ENCODE results near the gene RDH5. TPM values are rescaled to one million over a fixed set of nuclear protein-coding genes. Genes with fewer than 3 reads are reported as not detected.
A peak's percentile ranks its signal among the peaks of the same experiment; 100 is the strongest.

The RDH5 gene
- total RNA-seq, 1 donor from 2014 or later = 12.9 TPM

DNA sequence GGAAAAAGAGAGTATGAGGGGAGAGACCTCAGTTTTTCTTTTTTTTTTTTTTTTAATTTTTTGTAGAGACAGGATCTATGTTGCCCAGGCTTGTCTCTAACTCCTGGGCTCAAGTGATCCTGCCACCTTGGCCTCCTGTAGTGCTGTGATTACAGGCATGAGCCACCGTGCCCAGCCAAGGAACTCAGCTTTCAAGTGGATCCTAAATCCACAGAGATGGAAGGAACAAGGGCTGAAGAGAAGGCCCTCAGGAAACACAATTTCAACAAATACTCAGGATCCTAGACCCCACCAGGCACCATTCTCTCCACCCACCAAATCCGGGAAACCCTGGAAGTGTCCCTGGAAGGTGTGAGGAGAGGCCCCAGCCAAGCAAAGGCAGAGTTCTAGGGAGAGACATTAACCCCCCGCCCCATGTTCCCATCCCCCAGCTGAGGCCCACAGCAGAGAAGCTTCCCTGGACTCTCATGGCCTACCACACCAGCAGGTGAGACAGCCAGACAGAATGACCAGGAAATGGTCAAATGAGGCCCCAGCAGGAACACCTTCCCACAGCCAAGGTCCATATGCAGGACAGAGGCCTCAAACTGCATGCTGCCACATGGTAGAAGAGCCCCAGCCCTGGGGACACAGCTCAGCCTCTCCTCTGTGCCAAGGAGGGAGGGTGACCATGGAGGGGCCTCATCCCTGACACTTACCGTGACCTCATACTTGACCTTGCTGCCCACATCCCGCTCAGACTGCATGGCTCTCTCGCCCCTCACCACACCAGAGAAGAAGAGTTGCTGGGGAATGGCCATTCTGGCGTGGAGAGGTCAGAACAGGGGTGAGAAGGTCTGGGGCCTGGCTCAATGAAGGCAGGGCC is 26.6 kb upstream of the RDH5 start:
- intact Hi-C loops (cut with DNase I) = no loop called here
- ATAC-seq (no peak), DNase-seq (ENCODE audit: missing footprints) (no peak)

GRCh38 chr12:55694188-55694515 is 26.0 kb upstream of the RDH5 start:
- no peak for DNase-seq (ENCODE audit: missing footprints)
- intact Hi-C loops (cut with DNase I) = no loop called here
- ATAC-seq = no peak

DNA sequence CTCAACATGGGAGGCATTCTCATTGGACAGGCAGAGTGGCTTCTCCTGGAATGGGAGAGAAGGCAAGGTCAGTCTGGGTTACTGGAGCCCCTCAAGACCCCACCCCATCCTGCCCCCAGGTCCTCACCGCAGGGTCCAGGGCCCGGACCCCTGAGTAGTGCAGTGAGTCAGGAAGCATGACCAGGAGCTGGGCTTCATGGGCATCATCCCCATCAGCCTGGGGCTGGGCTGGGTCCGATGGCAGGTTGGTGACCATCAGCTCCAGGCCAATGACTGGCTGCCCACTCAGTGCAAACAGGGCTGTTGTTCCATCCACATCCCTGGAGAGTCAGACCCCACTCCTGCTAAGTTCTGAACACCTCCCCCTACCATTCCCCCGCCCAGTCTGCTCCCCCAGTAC is 25.5 kb upstream of the RDH5 start:
- ATAC-seq = no peak
- no peak for DNase-seq (ENCODE audit: missing footprints)
- intact Hi-C loops (cut with DNase I) = no loop called here

GRCh38 chr12:55695349-55695748 is 24.8 kb upstream of the RDH5 start:
- ATAC-seq (no peak), DNase-seq (ENCODE audit: missing footprints) (no peak)
- intact Hi-C loops (cut with DNase I) = no loop called here

GRCh38 chr12:55696141-55696540 is 24.1 kb upstream of the RDH5 start:
- no peak for DNase-seq (ENCODE audit: missing footprints)
- intact Hi-C loops (cut with DNase I) = no loop called here

DNA sequence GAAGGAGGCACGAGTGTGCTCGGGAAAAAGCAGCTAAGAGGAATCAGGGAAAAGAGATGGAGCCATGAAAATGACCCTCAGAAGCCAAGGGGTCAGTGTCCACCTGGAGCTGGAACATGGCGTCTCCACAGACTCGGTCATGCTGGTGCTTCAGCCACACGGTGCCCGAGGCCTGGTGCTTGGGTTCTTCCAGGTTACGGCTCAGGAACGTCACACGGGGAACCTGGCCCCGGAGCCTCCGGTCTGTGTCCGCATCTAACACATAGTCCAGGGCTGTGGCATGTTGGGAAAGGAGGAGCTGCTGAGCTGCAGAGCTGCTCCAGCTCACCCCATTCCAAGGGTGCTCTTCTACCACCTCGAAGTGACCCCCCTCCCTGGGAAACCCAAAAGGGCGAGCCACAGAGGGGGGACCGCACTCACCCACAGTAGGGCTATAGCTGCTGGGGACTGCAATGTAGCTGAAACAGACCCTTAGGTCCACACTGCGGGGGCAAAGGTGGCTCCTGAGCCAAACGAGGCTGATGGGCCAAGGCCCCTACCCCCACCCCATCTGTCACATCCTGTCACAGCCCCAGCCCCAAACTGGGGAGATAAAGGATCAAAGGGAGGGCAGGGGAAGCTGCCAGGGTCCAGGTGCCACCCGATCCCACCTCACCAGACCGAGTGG is 23.3 kb upstream of the RDH5 start:
- intact Hi-C loops (cut with DNase I) = no loop called here
- no peak for ATAC-seq
- no peak for DNase-seq (ENCODE audit: missing footprints)

More at GRCh38 chr12:55696141-55696540, 24.1 kb upstream of the RDH5 start:
- no peak for ATAC-seq

GRCh38 chr12:55697686-55698085 is 22.5 kb upstream of the RDH5 start:
- no peak for DNase-seq (ENCODE audit: missing footprints)
- ATAC-seq = no peak
- intact Hi-C loops (cut with DNase I) = no loop called here

- intact Hi-C loops (cut with DNase I) = no loop called here
- DNase-seq (ENCODE audit: missing footprints) (no peak), ATAC-seq (no peak)
Measured at GRCh38 chr12:55698241-55698955, 21.8 kb upstream of the RDH5 start.

- intact Hi-C loops (cut with DNase I) = no loop called here
- no peak for DNase-seq (ENCODE audit: missing footprints)
- ATAC-seq = no peak
Measured at GRCh38 chr12:55698965-55699364, 21.2 kb upstream of the RDH5 start.

- intact Hi-C loops (cut with DNase I) = loop anchor here (2.0 kb wide), 1 partner anchor 15 kb away; no protein-coding TSS in a partner anchor
- ATAC-seq = no peak
- no peak for DNase-seq (ENCODE audit: missing footprints)
Measured at GRCh38 chr12:55699471-55700055, 20.6 kb upstream of the RDH5 start.

DNA sequence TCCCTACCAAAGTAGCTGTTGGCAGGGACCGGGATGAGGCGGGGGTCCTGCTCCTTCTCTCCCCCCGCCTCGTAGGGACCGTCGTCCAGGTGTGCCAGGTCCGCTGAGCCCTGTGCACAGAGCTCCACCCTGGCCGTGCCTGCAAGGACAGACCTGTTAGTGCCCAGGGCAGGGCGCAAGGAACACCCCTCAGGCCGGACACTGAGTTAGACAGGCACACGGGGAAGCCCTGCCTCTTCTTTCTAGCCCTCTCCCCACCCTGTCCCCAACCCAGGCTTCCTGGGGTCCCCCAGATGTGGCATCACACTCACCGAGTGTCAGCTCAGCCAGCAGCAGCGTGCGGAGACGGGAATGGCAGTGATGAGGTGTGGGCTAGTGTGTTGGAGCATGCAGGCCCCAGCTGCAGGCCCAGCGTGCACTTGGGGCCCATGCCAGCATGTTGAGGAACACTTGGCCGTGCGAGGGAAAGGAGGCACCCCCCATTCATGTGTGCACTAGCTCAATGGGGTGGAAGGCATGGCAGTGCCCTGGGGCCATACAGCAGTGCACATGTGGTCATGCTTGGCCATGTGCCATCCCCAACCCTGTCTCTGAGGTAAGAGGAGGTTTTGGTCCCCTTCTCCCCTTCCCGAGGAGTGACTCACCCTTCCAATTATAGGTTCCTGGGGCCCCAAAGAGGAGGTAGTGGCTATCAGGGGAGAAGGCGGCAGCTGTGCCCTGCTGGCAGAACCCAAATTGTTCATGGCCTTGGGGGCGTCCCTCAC is 19.8 kb upstream of the RDH5 start:
- intact Hi-C loops (cut with DNase I) = loop anchor here (2.0 kb wide), 1 partner anchor 16 kb away; no protein-coding TSS in a partner anchor
- DNase-seq (ENCODE audit: missing footprints) (no peak), ATAC-seq (no peak)

DNA sequence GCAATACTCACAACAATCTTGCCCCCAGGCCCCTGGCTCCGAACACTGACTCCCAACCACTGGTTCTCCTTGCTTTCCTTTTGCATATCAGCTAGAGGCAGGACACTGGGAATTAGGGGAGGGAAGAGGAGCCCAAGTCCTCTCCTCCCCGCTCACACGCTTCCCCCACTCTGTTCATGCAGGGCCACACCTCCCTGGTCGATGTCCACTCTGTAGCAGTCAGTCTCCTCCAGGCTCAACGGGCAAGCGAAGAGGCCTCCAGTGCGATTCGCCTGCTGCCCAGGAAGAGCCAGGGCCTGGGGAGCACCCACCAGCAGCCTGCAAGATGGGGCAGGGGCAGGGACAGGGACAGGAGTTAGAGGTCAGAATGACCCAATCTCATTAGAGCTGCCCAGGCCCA is 17.3 kb upstream of the RDH5 start:
- ATAC-seq (no peak), DNase-seq (ENCODE audit: missing footprints) (no peak)
- intact Hi-C loops (cut with DNase I) = no loop called here

- intact Hi-C loops (cut with DNase I) = no loop called here
- no peak for DNase-seq (ENCODE audit: missing footprints)
- ATAC-seq = peak; percentile 56
Measured at GRCh38 chr12:55703288-55703687, 16.9 kb upstream of the RDH5 start.

GRCh38 chr12:55703901-55704761 is 16.1 kb upstream of the RDH5 start:
- ATAC-seq (no peak), DNase-seq (ENCODE audit: missing footprints) (no peak)
- intact Hi-C loops (cut with DNase I) = no loop called here

- DNase-seq (ENCODE audit: missing footprints) (peak; percentile 58), ATAC-seq (no peak)
- intact Hi-C loops (cut with DNase I) = loop anchor here (5.0 kb wide), 1 partner anchor 43 kb away; no protein-coding TSS in a partner anchor
Measured at GRCh38 chr12:55704824-55705718, 15.1 kb upstream of the RDH5 start.

DNA sequence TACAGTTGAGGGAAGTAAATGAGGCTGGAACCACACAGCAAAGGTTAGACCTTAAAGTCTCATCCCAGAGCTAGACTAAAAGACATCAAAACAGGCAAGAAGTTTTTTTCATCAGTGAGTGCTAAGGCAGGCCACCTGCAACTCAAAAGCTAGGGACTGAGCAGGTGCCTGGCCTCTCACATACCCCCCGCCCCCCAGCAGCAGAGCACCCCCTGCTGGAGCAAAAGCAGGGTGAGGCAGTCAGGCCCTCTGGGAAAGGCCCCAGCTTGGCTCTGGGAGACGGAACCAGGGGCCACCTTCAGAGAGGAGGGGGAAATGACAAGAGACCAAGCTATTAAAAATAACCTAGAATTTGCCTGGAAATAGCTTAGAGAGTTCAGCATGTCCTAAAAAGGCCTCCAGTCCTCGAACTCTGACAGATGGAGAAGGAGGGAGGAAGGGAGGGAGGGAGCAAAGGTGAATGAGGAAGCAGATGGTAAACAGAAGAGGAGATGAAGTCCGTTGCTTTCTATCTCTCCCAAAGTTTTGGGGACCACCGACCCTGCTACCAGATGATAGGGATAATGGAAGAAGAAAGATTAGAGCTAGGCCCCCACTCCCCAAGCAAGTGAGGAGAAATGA is 14.3 kb upstream of the RDH5 start:
- intact Hi-C loops (cut with DNase I) = loop anchor here (2.0 to 5.0 kb wide), 2 partner anchors 15 to 44 kb away; partner anchors contain the start of gene RDH5
- ATAC-seq (no peak), DNase-seq (ENCODE audit: missing footprints) (peak; percentile 70)
